ENCODE results near the gene SLC25A33.

- TF ChIP-seq CTCF (IDR thresholded peaks at IDR 0.05) (no peak), EZH2 (IDR thresholded peaks at IDR 0.05; ENCODE audit: borderline replicate concordance, insufficient read depth, low read depth, low read length, poor library complexity, severe bottlenecking) (no peak)
Measured at GRCh38 chr1:9606458-9606857, 67.2 kb downstream of the SLC25A33 start.

All from B cell (primary cell).